Right atrium auricular region (tissue), 2 donors: ENCODE data around the gene STAT4. TPM values are rescaled to one million over a fixed set of nuclear protein-coding genes. Genes with fewer than 3 reads are reported as not detected.

Experiments used
- DNase-seq: peaks from one replicate; pipeline ENCODE4 v3.0.0-alpha.2; 2019; ENCODE audit warnings: low spot score
- H3K27ac ChIP-seq, 2 donors: fragments of 200-600 bp; sonication (generic); 1 replicate in 1 of 2; 2 replicates in 1 of 2; pipeline ENCODE4 v1.5.1; 2016 to 2019
- H3K27me3 ChIP-seq, 2 donors: fragments of 200-600 bp; sonication (generic); one replicate each; pipeline versions ENCODE4 v1.5.1 to v1.6.0; 2017 to 2019
- H3K36me3 ChIP-seq: fragments of 200-600 bp; sonication (generic); one replicate; pipeline ENCODE4 v1.5.1; 2016
- H3K4me1 ChIP-seq, 2 donors: fragments of 200-600 bp; sonication (generic); one replicate each; pipeline versions ENCODE4 v1.5.1 to v1.6.0; 2017 to 2019
- H3K4me3 ChIP-seq, 2 donors: fragments of 200-600 bp; sonication (generic); 1 replicate in 1 of 2; 2 replicates in 1 of 2; pipeline ENCODE4 v1.5.1; 2017 to 2019; ENCODE audit warnings: mild to moderate bottlenecking in 1 of 2, moderate library complexity in 1 of 2
- H3K9me3 ChIP-seq, 2 donors: fragments of 200-600 bp; sonication (generic); one replicate each; pipeline ENCODE4 v1.5.1; 2019
- CTCF ChIP-seq, 2 donors: fragments of 200-600 bp; sonication (generic); IDR thresholded peaks; one replicate each; pipeline ENCODE4 v1.5.1; 2019; ENCODE audit warnings: antibody characterized with exemption in 2 of 2
- total RNA-seq, 2 donors: library from RNA; depleted of rRNA; stranded (reverse); fragments of >200 nt; gene quantifications; one replicate each; pipeline ENCODE4 v1.1.0, GENCODE V29; 2016

The STAT4 gene
- total RNA-seq, 2 donors from 2014 or later = 15.2 to 27.3 TPM

- peaks cover 0 to 30% of the 10 kb centered on the region in 2 donors for H3K4me1 ChIP-seq
- no peaks in the 10 kb centered on the region for H3K27me3 ChIP-seq
- H3K4me3 ChIP-seq = peak overlapping the region; percentile 82 to 84
- DNase-seq = no peak
- no peak for TF ChIP-seq CTCF (IDR thresholded peaks at IDR 0.05)
- H3K27ac ChIP-seq = peak overlapping the region; percentile 91
- no peaks in the 10 kb centered on the region for H3K9me3 ChIP-seq
- H3K36me3 ChIP-seq = peaks cover 18% of the 10 kb centered on the region
Observed at GRCh38 chr2:191012845-191013681, 137.7 kb downstream of the STAT4 start.

- Histone ChIP-seq H3K4me1 (peaks cover 0 to 30% of the 10 kb centered on the region in 2 donors), H3K9me3 (no peaks in the 10 kb centered on the region), H3K36me3 (peaks cover 24% of the 10 kb centered on the region), H3K27me3 (no peaks in the 10 kb centered on the region), H3K27ac (no peak overlapping the region), H3K4me3 (peak overlapping the region; percentile 82 to 84)
- no peak for DNase-seq
- no peak for TF ChIP-seq CTCF (IDR thresholded peaks at IDR 0.05)
Observed at GRCh38 chr2:191012346-191012745, 138.4 kb downstream of the STAT4 start.

GRCh38 chr2:191010887-191011885 lies 139.6 kb downstream of the STAT4 start:
- TF ChIP-seq CTCF (IDR thresholded peaks at IDR 0.05) = no peak
- DNase-seq = no peak
- H3K27me3 ChIP-seq = no peaks in the 10 kb centered on the region
- H3K9me3 ChIP-seq = no peaks in the 10 kb centered on the region
- H3K36me3 ChIP-seq = peaks cover 36% of the 10 kb centered on the region
- no peak overlapping the region for H3K4me3 ChIP-seq
- no peak overlapping the region for H3K27ac ChIP-seq
- peaks cover 0 to 30% of the 10 kb centered on the region in 2 donors for H3K4me1 ChIP-seq

GRCh38 chr2:191009541-191010374 lies 141.0 kb downstream of the STAT4 start:
- H3K9me3 ChIP-seq = no peaks in the 10 kb centered on the region
- H3K36me3 ChIP-seq = peaks cover 50% of the 10 kb centered on the region
- no peak for TF ChIP-seq CTCF (IDR thresholded peaks at IDR 0.05)
- no peak overlapping the region for H3K4me3 ChIP-seq
- DNase-seq = no peak
- peaks cover 0 to 29% of the 10 kb centered on the region in 2 donors for H3K4me1 ChIP-seq
- no peak overlapping the region for H3K27ac ChIP-seq
- no peaks in the 10 kb centered on the region for H3K27me3 ChIP-seq

GRCh38 chr2:191008286-191008685 lies 142.5 kb downstream of the STAT4 start:
- no peak for DNase-seq
- no peaks in the 10 kb centered on the region for H3K27me3 ChIP-seq
- H3K27ac ChIP-seq = no peak overlapping the region
- no peak overlapping the region for H3K4me3 ChIP-seq
- H3K9me3 ChIP-seq = no peaks in the 10 kb centered on the region
- H3K36me3 ChIP-seq = peaks cover 65% of the 10 kb centered on the region
- TF ChIP-seq CTCF (IDR thresholded peaks at IDR 0.05) = no peak
- H3K4me1 ChIP-seq = peaks cover 0 to 25% of the 10 kb centered on the region in 2 donors
